Panc1 (cell line): Measurements from ENCODE around the gene ASIP. TPM values are rescaled to one million over a fixed set of nuclear protein-coding genes. Genes with fewer than 3 reads are reported as not detected.
"Not testable (repeated sequence)": the region's sequence is repeated elsewhere in the genome, so short reads cannot be mapped to it uniquely, and the experiment has no call there.

Experiments
- ATAC-seq: fragments of 200-7000 bp; cut with Tn5 transposase; 2 replicates; pipeline ENCODE4 v1.9.1; 2020; ENCODE audit warnings: mild to moderate bottlenecking, moderate library complexity
- BruUV-seq: library from RNA; stranded (reverse); fragments of 400-500 nt; replicated peaks from 2 replicates; lab custom pipeline; 2021; lab: Mats Ljungman, UMichigan
- CTCF ChIA-PET: fragments of 300-600 bp; sonication (Branson Sonifier 250); formaldehyde crosslinking; loops from one replicate; lab custom pipeline; 2022; ENCODE audit warnings: antibody characterized with exemption; lab: Charles Lee
- POLR2A ChIA-PET: fragments of 300-600 bp; sonication (Branson Sonifier 250); formaldehyde crosslinking; loops from one replicate; lab custom pipeline; 2022; ENCODE audit warnings: antibody characterized with exemption; lab: Charles Lee
- DNase-seq: peaks from one replicate; pipeline ENCODE4 v3.0.0-alpha.2; 2010; ENCODE audit warnings: low read depth, low spot score
- H3K27ac ChIP-seq: 2 replicates; pipeline ENCODE4 v1.5.1; 2011; ENCODE audit warnings: mild to moderate bottlenecking, low read length, inconsistent platforms
- H3K27me3 ChIP-seq: fragments of 200-500 bp; sonication (Bioruptor generic); 2 replicates; pipeline ENCODE4 v1.6.0; 2014; ENCODE audit warnings: low read length, inconsistent platforms; ENCODE audit not compliant: control insufficient read depth, insufficient read depth
- H3K36me3 ChIP-seq: fragments of 200-500 bp; sonication (Bioruptor generic); 2 replicates; pipeline ENCODE4 v1.5.1; 2014; ENCODE audit warnings: inconsistent platforms, mild to moderate bottlenecking, low read length, moderate library complexity; ENCODE audit not compliant: control insufficient read depth, insufficient read depth
- H3K4me1 ChIP-seq: 2 replicates; pipeline ENCODE4 v1.5.1; 2011; ENCODE audit warnings: inconsistent platforms, mild to moderate bottlenecking, low read length, moderate library complexity; ENCODE audit not compliant: control insufficient read depth, insufficient read depth
- H3K4me3 ChIP-seq, 2 experiments: 2 replicates each; pipeline ENCODE4 v1.5.1; 2011 to 2012; ENCODE audit warnings: low read depth in 2 of 2, low read length in 2 of 2, mild to moderate bottlenecking in 2 of 2, inconsistent platforms in 1 of 2, moderate library complexity in 1 of 2
- H3K9me3 ChIP-seq: fragments of 200-500 bp; sonication (Bioruptor generic); 2 replicates; pipeline ENCODE4 v1.5.1; 2014; ENCODE audit warnings: low read depth, mild to moderate bottlenecking, inconsistent platforms, low read length, moderate library complexity; ENCODE audit not compliant: control insufficient read depth, insufficient read depth
- CTCF ChIP-seq: fragments of 450-650 bp; IDR thresholded peaks from 2 replicates; pipeline ENCODE4 v1.5.1; 2017; ENCODE audit warnings: mild to moderate bottlenecking
- POLR2AphosphoS5 ChIP-seq: IDR thresholded peaks from 2 replicates; pipeline ENCODE4 v1.6.1; 2012; ENCODE audit warnings: mild to moderate bottlenecking, low read depth, low read length, moderate library complexity
- REST ChIP-seq, 2 experiments: IDR thresholded peaks; 2 replicates each; pipeline ENCODE4 v1.6.1; 2011 to 2012; ENCODE audit warnings: low read depth in 2 of 2, control low read depth in 1 of 2, low read length in 1 of 2, mild to moderate bottlenecking in 1 of 2, moderate library complexity in 1 of 2; ENCODE audit not compliant: insufficient read depth in 1 of 2
- SIN3A ChIP-seq: IDR thresholded peaks from 2 replicates; pipeline ENCODE4 v1.6.1; 2012; ENCODE audit warnings: low read depth, mild to moderate bottlenecking, low read length, moderate library complexity, borderline replicate concordance; ENCODE audit not compliant: insufficient read depth
- TCF7L2 ChIP-seq: IDR thresholded peaks from 2 replicates; pipeline ENCODE4 v1.6.1; 2011; ENCODE audit warnings: mild to moderate bottlenecking, low read depth, low read length, inconsistent platforms
- in situ Hi-C: cut with HindIII; loops from 2 replicates; pipeline ENCODE4 v1.10.0; 2016; ENCODE audit warnings: low sequenced_read_pairs, low pct_unique_long_range_greater_than_20kb
- intact Hi-C: fragments of 100-400 bp; cut with micrococcal nuclease; formaldehyde crosslinking; loops from one replicate; pipeline ENCODE4 v1.10.0; 2022; ENCODE audit not compliant: unreplicated experiment
- total RNA-seq: library from RNA; stranded (reverse); gene quantifications from one replicate; pipeline ENCODE4 v1.2.1, GENCODE V29; 2021; ENCODE audit not compliant: unreplicated experiment

ASIP gene
- total RNA-seq, 1 experiment from 2014 or later = not detected

DNA sequence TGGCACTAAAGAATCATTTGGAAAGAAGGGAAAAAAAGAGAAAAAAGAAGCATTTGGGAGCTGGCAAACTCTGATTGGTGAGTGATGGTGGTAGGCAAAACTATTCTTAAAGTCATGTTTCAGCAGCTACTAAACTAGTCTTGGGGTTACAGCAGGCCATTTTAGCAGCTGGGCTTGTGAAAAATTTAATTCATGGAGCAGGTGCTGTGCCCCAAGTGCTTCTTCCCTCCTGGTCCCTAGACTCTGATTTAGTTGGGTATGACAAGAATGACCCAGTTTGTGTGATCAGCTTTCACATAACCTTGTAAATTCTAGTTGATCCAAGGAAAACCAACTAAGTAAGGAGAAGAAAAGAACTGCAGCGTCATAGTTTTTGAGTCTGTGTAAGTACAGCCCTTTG, 1.1 kb upstream of the ASIP start:
- Histone ChIP-seq H3K4me3 (no peak overlapping the region), H3K36me3 (no peaks in the 10 kb centered on the region), H3K27me3 (peaks cover 10% of the 10 kb centered on the region; the same call in 1 of the 2 replicates), H3K27ac (no peak overlapping the region), H3K9me3 (no peaks in the 10 kb centered on the region), H3K4me1 (no peaks in the 10 kb centered on the region)
- in situ Hi-C loops (no loop called here), intact Hi-C loops (no loop called here)
- ATAC-seq = no peak
- DNase-seq = no peak
- no TSS peak for BruUV-seq
- CTCF ChIA-PET = no interaction called here
- TF ChIP-seq TCF7L2 (no peak), SIN3A (no peak), REST (IDR thresholded peaks at IDR 0.05; ENCODE audit: insufficient read depth in 1 of 2, low read depth in 2 of 2, low read length in 1 of 2) (no peak), CTCF (no peak), POLR2AphosphoS5 (no peak)
- POLR2A ChIA-PET = no interaction called here

GRCh38 chr20:34242015-34242414, 792 bp downstream of the ASIP start:
- H3K4me3 ChIP-seq, POLR2A ChIA-PET, ATAC-seq, H3K36me3 ChIP-seq, H3K27ac ChIP-seq, BruUV-seq, intact Hi-C loops, CTCF ChIA-PET, in situ Hi-C loops, H3K4me1 ChIP-seq, H3K9me3 ChIP-seq, H3K27me3 ChIP-seq, DNase-seq: not testable (repeated sequence)

DNA sequence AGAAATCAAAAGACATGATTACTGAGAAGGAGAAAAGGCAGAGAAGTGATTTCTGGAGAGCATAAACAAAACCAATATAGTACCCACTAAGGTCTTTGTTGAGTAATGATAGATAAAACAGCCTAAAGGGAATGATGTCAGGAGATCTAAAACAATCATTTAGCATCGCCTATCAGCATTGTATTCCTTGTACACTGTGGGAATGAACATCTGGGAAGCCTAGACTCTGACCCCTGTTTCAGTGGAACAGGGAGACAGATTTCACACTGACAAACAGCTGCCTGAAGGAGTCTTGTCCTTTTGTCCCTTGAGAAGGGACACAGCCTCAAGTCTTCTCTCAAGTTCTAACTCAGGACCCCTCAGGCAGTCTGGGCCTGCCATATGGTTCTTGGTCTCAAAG, 1.7 kb downstream of the ASIP start:
- Histone ChIP-seq H3K9me3 (no peaks in the 10 kb centered on the region), H3K27me3 (peaks cover 10% of the 10 kb centered on the region; the same call in 1 of the 2 replicates), H3K4me3 (no peak overlapping the region), H3K27ac (no peak overlapping the region), H3K4me1 (no peaks in the 10 kb centered on the region), H3K36me3 (no peaks in the 10 kb centered on the region)
- DNase-seq (no peak), ATAC-seq (no peak)
- POLR2A ChIA-PET = no interaction called here
- in situ Hi-C loops = no loop called here
- CTCF ChIA-PET = no interaction called here
- no TSS peak for BruUV-seq
- intact Hi-C loops = no loop called here
- TF ChIP-seq REST (IDR thresholded peaks at IDR 0.05; ENCODE audit: insufficient read depth in 1 of 2, low read depth in 2 of 2, low read length in 1 of 2) (no peak), CTCF (no peak), TCF7L2 (no peak), SIN3A (no peak), POLR2AphosphoS5 (no peak)
